Fibroblast of skin of abdomen (primary cell): Measurements from ENCODE around the gene CAMK1D.

ENCODE experiments used
- DNase-seq: peaks from one replicate; pipeline ENCODE4 v3.0.0-alpha.2; 2013

CAMK1D gene

DNA sequence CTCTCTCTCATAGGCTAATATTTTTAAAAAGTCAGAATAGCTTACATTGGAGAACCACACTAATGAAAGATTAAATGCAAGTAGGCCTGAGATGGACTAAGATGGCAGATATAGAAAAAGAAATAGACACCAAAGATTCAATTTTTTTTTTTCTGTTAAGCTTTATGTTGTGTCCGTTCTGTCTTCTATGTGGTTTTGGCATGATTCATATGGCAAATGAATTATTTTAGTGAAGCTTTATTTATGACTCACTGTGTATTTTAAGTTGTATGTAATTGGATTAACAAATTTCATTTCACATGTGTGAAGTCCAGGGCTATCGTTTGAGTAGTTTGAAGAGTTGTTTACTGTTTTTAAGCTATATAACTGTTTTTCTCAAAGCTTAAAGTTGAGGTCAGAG lies 214.8 kb downstream of the CAMK1D start:
- peak; percentile 56 for DNase-seq

DNA sequence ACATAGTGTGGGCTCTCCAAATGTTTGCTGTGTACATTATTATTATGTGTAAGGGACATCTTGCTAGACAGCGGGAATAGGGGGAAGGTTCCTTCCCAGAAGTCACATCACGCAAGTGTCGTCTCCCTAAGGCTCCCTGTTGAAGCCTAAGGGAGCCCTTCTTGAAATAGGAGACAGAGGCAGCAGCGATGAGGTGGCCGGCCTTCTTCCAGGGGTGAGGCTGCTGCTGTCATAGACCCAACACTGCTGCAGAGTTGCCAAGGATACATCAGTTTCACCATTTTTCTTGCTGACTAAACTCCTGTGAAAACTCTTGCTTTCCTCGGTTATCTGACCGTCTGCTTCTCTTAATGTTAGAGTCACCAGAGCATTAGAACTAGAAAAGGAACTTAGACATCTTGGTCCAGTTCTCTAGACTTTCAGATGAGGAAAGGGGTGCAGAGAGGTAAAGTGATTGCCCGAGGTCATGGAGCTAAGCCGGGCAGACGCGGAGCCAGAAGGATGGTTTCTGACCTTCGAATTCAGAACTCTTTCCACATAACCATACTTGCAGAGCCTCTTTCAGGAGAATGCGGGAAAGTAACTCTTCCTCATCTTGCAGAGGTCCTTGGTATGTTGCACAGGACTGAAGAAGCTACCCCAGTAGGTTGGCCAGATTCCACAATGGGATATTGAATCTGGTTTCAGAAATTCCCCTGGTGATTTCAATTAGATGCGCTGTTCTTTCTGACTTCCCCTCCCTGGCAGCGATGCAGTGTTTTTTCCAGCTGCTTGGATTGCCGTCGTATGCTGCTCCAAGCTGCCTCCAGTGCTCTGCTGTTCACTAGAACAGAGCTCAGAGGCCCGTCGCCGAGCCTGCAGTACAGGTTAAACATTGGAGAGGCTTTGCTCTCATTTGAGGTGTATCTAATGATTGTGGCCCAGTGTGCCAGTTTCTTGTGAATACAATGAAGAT lies 217.1 kb downstream of the CAMK1D start:
- DNase-seq, result peak; percentile 85

DNA sequence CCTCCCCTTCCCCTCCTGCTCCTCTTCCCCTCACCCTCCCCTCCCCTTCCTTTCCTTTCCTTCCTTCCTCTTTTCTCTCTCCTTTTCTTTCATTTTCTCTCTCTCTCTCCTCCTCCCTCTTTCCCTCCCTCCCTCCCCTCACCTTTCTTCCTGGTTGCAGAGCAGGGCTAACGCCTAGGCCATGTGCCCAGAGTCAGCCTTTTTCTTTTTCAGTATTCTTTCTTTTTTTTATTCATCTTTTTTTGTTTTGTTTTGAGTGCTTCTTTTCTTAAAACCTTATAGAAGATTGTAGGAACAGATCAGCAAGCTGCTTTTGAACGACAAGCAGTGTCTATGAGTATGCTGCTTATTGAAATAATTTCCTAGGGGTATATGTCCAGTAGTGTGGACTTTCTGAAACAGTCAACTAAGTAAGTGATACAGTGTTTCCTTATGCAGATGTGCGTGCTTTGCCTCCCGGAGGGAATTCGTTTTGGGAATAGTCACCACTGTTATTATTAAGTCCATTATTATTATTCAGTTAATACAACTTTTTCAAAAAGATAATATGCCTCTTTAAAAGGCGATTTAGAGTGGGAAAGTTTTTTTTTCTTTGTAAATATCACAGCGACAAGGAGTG lies 219.2 kb downstream of the CAMK1D start:
- no peak for DNase-seq

DNA sequence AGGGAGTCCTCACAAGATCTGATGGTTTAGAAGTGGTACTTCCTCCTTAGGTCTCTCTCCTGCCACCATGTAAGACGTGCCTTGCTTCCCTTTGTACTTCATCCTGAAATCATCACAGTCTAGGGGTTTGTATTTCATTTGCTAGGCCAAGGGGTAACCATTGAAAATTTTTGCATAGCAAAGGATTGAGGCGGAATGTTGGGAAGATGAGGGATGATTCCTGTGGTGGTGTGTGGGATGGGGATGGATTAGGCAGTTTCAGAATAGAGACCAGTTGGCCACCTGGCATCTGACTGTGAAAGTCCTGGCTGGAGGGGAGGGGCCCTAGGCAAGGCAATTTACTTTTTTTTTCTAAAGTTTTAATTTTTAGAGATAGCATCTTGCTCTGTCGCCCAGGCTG lies 222.9 kb downstream of the CAMK1D start:
- DNase-seq, result no peak

DNA sequence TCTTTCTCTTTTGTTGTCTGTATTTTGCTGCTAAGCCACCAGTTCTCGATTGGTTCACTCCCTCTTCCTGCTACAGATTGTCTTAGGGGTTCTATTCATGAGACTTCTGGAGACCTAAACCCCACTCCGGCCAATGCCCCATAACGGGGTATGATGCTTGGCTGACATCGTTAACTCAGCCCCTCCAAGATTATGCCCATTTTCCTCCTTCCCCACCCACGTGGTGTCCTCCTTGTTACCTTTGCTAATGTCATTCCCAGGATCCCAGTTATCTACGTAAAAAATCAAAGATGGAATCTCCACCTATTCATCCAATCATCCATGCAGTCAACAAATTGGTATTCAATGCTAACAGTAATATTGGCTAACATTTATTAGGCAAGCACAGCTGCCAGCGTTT lies 228.3 kb downstream of the CAMK1D start:
- no peak for DNase-seq

DNA sequence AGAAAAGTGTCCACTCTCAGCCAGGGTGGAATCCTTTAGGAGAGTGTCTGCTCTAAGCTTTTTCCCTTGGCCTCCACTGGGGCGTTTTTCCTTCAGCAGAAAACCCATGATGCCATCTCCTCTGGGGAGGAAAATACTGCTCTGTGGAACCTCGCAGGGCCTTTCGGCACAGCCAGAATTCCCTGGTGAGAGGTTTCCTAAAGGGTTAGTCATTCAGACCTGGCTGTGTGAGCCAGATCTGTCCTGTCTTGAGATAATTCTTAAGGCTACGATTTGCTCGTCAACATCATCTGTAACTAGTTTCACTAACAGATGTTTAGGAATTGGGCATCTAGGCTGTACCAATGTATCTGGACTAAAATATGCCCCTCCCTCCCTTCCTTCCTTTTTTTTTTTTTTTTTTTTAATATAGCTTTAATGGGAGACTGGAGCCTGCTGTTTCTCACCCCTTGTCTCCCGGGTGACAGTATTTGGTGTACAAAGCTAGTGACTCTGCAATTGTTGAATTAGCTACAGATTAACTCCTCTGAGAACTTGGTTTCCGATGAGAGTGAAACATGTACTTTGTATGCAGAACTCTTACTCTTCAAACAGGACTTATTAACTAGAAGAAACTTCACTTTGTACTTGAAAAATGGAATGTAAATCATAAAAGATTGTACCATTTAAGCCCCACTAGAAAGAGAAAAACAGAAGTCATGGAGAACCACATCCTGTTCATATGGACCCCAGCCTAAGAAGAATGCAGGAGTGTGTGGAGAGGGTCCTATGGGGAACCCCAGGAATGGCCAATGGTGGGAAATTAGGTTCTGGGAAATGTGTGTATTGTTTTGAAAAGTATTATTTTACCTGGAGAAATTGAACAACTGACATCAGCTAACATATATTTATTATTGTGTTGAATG lies 230.9 kb downstream of the CAMK1D start:
- peak; percentile 23 for DNase-seq

DNA sequence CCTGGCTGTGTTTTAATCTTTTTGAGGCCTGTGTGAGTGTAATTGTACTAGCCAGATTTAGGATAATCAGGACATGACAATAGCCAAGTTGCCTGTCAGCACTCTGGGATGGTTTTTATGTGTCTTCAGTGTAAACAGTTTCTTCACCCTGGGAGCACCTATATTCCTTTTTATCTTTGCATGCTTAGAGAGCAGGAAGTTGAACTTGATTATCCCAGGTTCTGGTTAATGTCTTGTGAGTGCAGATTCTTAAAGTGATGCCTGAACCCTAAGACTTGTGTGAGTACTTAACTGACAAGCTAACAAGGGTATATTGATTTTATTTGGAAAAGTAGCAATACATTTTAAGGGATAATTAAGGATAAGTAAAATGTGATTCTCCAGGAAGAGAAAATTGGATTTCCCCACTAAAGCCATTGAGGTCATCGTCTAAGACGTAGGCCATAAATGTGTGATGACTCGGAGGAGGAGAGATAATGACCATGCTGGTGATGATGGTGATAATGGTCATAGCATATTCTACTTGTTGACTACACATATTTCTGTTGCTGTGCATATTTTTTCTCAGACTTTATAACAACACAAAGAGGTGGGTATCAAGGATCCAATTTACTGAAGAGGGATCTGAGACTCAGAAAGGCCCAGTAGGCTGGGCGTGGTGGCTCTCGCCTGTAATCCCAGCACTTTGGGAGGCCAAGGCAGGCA lies 234.7 kb downstream of the CAMK1D start:
- no peak for DNase-seq

DNA sequence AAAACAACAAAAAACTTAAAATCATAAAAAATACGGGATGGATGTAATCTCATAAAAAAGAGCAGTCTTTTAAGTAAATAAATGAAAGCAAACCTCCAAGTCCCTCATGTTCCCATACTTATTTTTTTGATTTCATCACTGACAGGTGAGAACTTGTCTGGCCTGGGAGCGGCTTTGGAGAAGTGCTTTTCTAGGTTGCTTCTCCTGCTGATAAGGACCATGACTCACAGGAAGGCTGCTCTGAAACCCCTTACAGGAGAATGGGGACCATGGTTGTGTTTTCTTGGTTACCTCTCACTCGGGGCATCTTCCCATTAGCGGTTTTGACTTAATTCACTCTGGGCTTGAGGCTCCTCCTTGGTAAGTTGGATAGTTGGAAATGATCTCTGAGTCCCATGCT lies 237.4 kb downstream of the CAMK1D start:
- no peak for DNase-seq

DNA sequence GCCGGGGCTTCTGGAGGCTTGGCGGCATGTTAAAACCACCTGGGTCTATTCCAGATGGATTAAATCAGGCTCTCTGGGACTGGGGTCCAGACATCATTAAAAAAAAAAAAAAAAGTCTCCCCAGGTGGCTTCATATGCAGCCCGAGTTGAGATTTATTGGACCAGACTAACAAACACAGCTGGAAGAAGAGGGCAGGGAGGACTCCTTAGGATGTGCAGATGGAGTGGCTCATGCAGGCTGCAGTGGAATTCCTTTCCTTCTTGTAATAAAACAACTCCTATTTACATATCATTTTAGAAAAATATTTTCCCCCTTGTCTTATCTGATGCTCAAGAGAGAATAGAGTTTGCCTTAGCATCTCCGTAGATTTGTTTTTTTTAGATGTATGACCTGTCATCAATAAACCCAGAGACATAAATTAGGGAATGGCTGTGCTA lies 238.1 kb downstream of the CAMK1D start:
- DNase-seq, result no peak

DNA sequence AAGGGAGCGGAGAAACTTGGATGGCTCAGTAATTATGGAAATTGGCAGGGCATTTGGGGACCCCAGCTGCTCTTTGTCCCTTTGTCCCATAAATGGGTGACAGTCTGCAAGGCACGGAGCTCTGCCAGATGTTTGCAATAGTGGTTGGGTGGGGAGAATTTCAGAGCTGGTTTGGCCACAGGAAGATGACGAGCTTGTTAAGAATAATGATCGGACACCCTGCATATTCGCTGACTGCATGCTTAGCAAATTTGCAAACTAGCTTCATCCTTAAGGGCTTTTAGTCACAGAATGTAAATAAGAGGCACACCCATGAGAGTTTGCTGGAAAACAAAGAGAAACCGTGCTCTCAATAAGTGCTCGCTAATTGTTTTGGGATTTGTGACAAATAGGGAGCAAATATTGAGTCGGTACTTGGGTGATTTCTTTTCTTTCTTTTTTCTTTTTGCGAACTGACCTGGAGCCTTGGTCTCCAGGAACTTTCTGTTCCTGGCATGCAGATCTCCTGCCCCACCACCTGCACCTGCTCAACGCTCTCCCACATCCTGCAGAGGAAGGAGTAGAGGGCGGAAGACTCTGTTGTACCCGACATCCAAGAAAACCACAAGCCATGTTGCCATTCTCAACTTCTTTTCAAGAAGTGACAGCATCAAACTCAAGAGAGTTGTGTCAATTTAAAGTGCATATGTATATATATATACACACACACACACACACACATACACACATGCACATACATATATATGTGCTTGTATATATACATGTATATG lies 238.9 kb downstream of the CAMK1D start:
- DNase-seq, result peak; percentile 22

DNA sequence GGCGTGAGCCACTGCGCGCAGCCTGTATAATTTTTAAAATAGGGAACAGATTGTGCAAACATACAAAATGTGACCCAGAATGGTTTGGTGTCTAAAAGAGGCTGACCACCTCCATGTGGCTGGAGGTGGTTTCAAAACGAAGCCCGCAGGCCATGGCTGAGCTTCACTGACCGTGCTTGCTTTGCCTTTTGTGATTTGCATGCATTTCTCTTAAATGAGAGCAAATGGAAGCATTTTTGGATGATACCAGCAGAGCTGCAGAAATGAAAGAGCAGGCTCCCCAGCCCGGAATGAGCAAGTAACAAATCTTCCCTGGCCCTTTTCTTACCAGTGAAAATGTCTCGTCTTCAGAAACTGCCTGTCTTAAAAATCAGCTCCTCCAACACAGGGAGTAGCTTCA lies 239.9 kb downstream of the CAMK1D start:
- no peak for DNase-seq

DNA sequence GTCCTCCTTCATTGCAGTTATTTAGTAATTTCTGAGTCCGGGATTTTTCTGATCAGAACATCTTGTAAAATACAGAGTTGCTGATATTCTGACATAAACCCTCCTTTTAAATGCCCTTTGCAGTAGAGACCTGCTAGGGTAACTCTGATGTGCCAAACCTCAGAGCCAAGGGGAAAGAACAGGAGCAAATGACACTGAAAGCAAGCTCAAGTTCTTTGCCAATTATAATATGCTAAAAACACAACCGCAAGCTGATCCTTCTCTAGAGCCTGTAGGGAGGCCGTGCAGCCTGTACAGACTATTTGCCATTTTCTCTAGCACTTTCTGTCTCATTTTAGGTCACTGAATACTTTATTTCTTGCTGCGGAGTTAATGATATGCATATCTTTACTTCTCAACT lies 240.4 kb downstream of the CAMK1D start:
- no peak for DNase-seq

DNA sequence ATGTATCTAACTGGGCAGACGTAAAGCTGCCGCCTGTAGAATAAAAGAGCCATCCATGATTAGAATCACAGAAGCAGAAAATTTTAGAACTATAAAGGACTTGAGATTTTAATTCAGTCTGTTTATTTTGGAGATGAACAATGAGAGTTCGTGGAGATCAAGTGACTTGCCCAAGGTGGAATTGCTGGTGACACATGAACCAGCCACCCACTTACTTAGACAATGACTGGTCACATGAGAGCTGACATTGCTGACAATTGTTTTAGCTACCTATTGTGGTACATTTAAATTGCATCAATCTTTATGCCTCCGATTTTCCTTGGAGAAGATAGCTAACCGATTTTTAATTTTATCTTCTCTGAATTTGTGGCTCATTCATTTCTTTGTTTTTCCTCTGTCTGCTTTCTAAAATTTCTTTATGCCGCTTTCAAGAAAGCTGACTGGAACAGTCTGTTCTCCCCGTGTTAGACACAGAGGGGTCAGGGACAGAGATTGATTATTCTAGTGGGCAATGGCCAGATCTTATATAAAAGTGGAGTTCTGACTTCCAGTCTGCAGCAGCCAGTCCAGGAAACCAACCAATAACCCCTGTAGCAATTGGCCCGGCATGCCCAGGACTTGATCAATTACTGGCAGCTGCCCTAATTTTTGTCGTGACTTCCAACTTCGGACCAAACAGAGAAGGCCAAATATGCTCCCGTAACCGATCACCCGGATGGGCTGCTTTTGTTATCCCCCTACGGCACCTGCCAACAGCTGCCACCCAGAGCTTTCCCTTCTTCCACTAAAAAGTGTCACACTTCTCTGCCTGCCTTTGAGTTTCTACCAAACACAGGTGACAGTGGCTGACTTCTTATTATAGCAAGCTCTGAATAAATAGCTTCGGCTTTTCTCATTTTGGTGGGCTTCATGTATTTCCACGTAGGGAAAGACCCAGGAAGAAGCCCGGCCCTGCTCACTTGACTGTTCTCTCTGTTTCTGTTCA lies 241.6 kb downstream of the CAMK1D start:
- no peak for DNase-seq

DNA sequence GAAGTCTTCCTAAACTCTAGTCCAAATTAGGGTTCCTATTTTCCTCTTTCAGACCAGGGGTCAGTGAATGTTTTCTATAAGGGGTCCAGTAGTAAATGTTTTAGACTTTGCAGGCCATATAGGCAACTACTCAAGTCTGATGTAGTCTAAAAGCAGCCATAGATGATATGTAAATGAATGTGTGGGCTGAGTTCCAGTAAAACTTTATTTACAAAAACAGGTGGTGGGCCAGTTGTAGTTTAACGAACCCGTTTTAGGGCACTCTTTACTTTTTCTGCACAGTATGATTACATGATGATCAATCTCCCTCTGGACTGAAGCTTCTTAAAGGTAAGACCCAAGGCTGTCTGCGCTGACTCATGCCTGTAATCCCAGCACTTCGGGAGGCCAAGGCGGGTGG lies 243.6 kb downstream of the CAMK1D start:
- no peak for DNase-seq

DNA sequence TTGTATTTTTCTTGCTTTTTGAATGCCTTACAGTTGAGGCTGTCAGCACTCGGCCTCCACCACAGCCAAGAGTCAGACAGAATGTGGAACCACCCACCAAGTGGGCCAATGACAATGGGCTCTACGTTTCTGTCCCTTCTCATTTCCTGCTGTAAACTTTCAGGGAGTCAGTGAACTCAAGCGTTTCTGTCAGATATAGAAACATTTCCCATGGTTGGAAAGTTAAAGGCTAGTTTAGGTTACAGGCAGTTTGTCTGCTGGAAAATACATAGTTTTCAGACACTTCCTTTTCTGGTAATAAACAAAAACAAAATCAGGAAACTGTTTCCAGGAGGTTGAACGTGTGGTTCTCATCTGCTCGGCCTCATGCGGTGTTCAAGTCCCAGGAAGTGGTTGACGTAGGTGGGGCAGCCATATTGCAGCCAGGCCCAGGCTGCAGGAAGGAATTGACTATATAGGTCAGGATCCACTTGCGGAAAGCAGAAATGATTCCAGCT lies 245.1 kb downstream of the CAMK1D start:
- DNase-seq, result no peak

DNA sequence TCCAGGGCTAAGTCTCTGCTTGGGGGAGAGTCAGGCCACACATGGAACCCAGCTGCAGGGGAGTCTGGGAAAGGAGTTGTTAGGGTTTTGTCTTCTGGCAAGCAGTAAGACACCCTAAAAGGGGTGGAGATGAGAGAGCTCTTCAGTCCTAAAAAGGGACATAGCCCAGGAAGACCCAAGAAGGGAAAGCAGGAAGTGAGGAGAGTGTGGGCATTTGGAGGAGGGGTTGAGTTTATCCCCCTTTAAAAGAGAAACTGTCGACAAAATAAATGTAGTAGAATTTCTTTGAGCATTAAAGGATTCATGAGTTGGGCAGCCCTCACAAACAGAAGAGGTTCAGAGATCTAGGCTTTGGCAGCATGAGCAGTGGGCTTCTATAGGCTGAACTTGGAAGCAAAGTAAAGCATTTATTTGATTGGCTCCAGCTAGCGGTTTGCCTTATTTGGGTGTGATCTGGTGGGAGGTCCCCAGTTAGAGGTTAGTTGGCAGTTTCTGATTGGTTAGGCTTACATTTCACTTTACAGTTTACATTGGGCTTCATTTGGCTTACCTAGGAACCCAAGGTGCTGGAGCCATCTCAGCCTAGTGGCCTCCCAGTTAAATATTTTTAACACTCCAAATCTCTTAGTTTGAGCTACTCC lies 246.7 kb downstream of the CAMK1D start:
- no peak for DNase-seq

DNA sequence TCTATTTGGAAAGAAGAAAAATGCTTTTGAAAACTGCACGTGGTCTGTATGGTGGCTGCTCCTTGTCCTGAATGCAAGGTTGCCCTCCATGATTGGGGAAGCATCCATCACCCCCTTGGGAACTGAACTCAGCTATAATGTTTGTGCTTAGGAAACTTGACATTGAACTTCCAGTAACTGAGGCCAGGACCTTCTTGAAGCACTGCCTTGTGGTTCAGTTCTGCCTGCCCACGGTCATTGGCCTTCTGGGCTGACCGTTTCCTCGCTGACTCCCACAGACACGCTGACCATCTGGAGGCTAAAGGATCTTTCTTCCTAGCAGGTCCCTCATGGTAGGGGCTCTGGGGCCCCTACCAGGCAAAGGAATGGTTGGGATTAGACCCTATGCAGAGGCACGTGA lies 247.8 kb downstream of the CAMK1D start:
- DNase-seq, result no peak

DNA sequence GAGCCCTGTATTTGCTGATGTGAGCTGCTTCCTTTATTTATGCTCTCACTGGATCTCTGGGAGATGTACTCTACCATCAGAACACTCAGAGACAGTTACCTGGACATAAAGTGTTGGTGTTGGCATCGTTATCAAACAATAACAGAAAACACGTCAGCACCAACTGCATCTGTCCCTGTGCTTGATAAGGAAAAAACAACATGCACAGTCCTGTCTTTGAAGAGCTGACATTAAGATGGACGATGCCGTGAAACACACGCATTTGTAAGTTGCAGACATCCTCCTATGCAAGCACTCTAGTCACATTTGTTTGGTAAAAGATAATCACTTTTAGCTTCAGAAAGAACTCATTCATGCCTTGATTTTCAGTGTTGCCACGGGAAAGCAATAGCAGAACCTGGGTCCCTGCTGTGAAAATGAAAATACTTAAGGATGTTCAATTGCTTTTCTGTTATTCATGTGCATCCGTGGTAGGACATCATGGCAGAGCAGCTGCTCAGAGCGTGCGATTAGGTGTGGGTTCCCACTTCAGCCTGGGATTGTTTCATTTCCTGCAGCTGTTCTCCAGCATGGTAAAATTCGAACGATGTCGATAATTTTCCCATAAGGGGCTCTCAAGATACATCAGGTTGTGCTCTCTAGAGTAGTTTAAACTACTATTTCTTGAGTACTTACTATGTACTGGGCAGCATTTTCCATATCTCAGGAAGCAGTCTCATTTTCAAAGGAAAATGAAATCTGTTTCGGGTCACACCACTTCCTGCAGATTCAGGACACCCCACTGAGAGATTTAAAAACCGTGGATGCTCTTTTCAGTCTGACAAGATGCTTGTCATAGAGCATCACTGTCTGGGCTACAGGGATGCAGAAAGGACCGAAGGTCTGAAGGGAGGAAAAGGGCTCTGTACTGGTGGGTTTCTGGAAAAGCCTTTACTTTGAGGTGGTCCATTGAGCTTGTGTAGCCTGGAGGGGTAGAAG lies 248.7 kb downstream of the CAMK1D start:
- no peak for DNase-seq
